ENCODE results near the gene ACTG2.

DNA sequence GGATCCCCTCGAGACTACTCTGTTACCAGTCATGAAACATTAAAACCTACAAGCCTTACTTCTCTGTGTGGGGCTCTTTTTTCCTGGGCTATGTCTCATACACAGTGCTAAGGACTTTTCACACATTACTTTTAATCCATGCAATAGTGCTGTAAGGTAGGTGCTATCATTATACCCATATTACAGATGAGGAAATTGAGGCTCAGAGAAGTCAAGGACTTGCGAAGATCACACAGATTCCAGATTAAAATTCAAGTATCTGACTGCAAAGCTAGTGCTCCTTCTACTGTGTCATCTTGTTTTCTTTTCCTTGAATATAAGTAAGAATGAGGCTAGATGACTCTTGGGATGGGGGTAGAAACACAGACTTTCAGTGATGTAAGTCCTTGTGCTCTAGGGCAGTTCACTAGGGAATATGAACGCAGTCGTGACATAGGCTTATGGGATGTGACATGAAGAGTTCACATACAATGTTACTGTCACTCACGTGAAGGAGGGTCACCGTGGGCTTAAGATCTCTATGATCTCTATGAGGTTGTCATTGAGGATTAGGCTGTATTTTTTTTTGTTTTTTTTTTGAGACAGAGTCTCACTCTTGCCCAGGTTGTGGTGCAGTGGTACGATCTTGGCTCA, 26.9 kb downstream of the ACTG2 start:
- TF ChIP-seq, protein P1, sequence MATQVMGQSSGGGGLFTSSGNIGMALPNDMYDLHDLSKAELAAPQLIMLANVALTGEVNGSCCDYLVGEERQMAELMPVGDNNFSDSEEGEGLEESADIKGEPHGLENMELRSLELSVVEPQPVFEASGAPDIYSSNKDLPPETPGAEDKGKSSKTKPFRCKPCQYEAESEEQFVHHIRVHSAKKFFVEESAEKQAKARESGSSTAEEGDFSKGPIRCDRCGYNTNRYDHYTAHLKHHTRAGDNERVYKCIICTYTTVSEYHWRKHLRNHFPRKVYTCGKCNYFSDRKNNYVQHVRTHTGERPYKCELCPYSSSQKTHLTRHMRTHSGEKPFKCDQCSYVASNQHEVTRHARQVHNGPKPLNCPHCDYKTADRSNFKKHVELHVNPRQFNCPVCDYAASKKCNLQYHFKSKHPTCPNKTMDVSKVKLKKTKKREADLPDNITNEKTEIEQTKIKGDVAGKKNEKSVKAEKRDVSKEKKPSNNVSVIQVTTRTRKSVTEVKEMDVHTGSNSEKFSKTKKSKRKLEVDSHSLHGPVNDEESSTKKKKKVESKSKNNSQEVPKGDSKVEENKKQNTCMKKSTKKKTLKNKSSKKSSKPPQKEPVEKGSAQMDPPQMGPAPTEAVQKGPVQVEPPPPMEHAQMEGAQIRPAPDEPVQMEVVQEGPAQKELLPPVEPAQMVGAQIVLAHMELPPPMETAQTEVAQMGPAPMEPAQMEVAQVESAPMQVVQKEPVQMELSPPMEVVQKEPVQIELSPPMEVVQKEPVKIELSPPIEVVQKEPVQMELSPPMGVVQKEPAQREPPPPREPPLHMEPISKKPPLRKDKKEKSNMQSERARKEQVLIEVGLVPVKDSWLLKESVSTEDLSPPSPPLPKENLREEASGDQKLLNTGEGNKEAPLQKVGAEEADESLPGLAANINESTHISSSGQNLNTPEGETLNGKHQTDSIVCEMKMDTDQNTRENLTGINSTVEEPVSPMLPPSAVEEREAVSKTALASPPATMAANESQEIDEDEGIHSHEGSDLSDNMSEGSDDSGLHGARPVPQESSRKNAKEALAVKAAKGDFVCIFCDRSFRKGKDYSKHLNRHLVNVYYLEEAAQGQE (IDR thresholded peaks at IDR 0.05; ENCODE audit: insufficient read depth in 1 of 2, low read depth in 2 of 2, low read length in 1 of 2), result no peak
- TF ChIP-seq, protein P2, sequence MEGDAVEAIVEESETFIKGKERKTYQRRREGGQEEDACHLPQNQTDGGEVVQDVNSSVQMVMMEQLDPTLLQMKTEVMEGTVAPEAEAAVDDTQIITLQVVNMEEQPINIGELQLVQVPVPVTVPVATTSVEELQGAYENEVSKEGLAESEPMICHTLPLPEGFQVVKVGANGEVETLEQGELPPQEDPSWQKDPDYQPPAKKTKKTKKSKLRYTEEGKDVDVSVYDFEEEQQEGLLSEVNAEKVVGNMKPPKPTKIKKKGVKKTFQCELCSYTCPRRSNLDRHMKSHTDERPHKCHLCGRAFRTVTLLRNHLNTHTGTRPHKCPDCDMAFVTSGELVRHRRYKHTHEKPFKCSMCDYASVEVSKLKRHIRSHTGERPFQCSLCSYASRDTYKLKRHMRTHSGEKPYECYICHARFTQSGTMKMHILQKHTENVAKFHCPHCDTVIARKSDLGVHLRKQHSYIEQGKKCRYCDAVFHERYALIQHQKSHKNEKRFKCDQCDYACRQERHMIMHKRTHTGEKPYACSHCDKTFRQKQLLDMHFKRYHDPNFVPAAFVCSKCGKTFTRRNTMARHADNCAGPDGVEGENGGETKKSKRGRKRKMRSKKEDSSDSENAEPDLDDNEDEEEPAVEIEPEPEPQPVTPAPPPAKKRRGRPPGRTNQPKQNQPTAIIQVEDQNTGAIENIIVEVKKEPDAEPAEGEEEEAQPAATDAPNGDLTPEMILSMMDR (IDR thresholded peaks at IDR 0.05), result no peak
- TF ChIP-seq SIN3A (IDR thresholded peaks at IDR 0.05; ENCODE audit: borderline replicate concordance, insufficient read depth, low read depth, low read length), result no peak

All from Panc1 (cell line).